Measurements from ENCODE around the gene DAPL1.

Gene DAPL1

GRCh38 chr2:158815658-158816057 is 20.5 kb downstream of the DAPL1 start:
- no peak for TF ChIP-seq LEF1 (IDR thresholded peaks at IDR 0.05; ENCODE audit: borderline replicate concordance)
- no peak for TF ChIP-seq TARDBP (IDR thresholded peaks at IDR 0.05)
- no peak for TF ChIP-seq SP1 (IDR thresholded peaks at IDR 0.05)
- no peak for TF ChIP-seq FOXA1 (IDR thresholded peaks at IDR 0.05)
- no peak for TF ChIP-seq FOXK2 (IDR thresholded peaks at IDR 0.05)
- TF ChIP-seq FOXM1 (IDR thresholded peaks at IDR 0.05; ENCODE audit: borderline replicate concordance): no peak
- no peak for TF ChIP-seq ELF4 (IDR thresholded peaks at IDR 0.05)
- no peak for TF ChIP-seq PKNOX1 (IDR thresholded peaks at IDR 0.05)
- no peak for TF ChIP-seq SUZ12 (IDR thresholded peaks at IDR 0.05)
- ChIA-PET CTCF (no interaction called here), POLR2A (no interaction called here)
- DNase-seq (ENCODE audit: extremely low spot score): no peak

GRCh38 chr2:158817588-158817987 is 22.5 kb downstream of the DAPL1 start:
- no peak for TF ChIP-seq SP1 (IDR thresholded peaks at IDR 0.05)
- TF ChIP-seq PKNOX1 (IDR thresholded peaks at IDR 0.05): no peak
- no peak for TF ChIP-seq TARDBP (IDR thresholded peaks at IDR 0.05)
- TF ChIP-seq ZNF384 (IDR thresholded peaks at IDR 0.05): no peak
- TF ChIP-seq NFRKB (IDR thresholded peaks at IDR 0.05): no peak
- no peak for TF ChIP-seq ELF4 (IDR thresholded peaks at IDR 0.05)
- TF ChIP-seq FOXM1 (IDR thresholded peaks at IDR 0.05; ENCODE audit: borderline replicate concordance): no peak
- no peak for TF ChIP-seq LEF1 (IDR thresholded peaks at IDR 0.05; ENCODE audit: borderline replicate concordance)
- TF ChIP-seq BHLHE40 (IDR thresholded peaks at IDR 0.05; ENCODE audit: borderline replicate concordance): no peak
- TF ChIP-seq ARNT (IDR thresholded peaks at IDR 0.05): no peak
- no peak for TF ChIP-seq FOXK2 (IDR thresholded peaks at IDR 0.05)
- no peak for TF ChIP-seq HDGF (IDR thresholded peaks at IDR 0.05; ENCODE audit: borderline replicate concordance)
- TF ChIP-seq FOXA1 (IDR thresholded peaks at IDR 0.05): no peak
- TF ChIP-seq SUZ12 (IDR thresholded peaks at IDR 0.05): no peak
- no peak for TF ChIP-seq CTBP1 (IDR thresholded peaks at IDR 0.05; ENCODE audit: borderline replicate concordance)
- TF ChIP-seq L3MBTL2 (conservative IDR thresholded peaks at IDR 0.05): no peak
- POLR2A ChIA-PET: no interaction called here
- CTCF ChIA-PET: no interaction called here
- no peak for DNase-seq (ENCODE audit: extremely low spot score)

DNA sequence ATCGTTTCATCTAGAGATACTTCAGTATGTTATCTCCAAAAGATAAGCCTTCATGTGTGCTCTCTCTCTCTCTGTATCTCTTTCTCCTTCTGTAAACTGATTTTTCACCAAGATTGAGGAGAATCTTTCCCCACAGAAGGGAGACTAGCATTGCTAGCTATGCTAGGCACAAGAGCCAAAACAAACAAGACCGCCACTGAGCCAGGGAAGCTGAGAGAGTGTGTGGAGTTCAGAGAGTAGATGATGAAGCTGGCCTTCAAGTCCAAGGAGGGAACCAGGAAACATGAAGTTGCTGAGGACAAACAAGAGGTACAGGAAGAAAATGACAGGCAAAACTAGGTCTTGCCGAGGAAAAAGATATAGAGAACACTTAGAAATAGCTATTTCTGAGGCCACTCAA is 23.4 kb downstream of the DAPL1 start:
- ChIA-PET CTCF (interaction anchor here (0.7 kb wide), 1 partner anchor 1718 kb away, joined by 3 read pairs; no protein-coding TSS in a partner anchor), POLR2A (no interaction called here)
- TF ChIP-seq ELF4 (IDR thresholded peaks at IDR 0.05): no peak
- DNase-seq (ENCODE audit: extremely low spot score): no peak

- CTCF ChIA-PET: no interaction called here
Observed at GRCh38 chr2:158822193-158822592, 27.1 kb downstream of the DAPL1 start.

DNA sequence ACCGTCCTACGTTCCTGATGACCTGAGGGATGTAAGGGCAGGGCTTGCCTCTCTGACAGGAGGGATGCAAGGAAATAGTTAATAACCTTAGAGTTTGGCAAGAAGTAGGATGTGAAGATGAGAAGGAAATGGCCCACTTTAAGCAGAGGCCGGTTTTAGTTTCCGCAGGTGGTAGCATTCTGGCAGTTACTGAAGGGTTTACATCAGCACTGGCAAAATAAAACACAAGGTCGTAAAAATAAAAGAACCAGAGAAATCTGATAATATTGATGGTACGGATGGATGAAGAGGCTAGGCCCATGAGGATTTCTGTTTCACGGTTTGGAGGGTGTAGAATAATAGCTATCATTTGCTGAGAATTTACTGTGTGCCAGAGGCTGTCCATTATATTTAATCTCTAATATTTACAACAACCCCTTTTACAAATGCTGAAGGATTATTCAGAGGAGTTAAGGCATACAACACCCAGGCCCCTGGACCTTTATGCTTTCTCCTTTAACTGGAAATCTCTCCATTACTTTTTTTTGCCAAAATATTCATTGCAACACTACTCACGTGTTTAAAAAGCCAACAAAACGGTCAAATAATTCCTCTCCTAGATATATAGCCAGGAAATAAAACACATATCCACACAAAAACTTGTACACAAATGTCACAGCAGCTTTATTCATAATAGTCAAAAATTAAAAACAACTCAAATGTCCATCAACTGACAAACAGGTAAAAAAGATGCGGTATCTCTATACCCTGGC is 28.5 kb downstream of the DAPL1 start:
- no peak for DNase-seq (ENCODE audit: extremely low spot score)
- no peak for TF ChIP-seq FOXK2 (IDR thresholded peaks at IDR 0.05)
- no peak for TF ChIP-seq SUZ12 (IDR thresholded peaks at IDR 0.05)
- CTCF ChIA-PET: no interaction called here
- POLR2A ChIA-PET: no interaction called here

More at GRCh38 chr2:158822193-158822592, 27.1 kb downstream of the DAPL1 start:
- DNase-seq (ENCODE audit: extremely low spot score): no peak
- POLR2A ChIA-PET: no interaction called here
- TF ChIP-seq FOXM1 (IDR thresholded peaks at IDR 0.05; ENCODE audit: borderline replicate concordance) (no peak), PKNOX1 (IDR thresholded peaks at IDR 0.05) (no peak), HDGF (IDR thresholded peaks at IDR 0.05; ENCODE audit: borderline replicate concordance) (no peak), L3MBTL2 (conservative IDR thresholded peaks at IDR 0.05) (no peak), FOXA1 (IDR thresholded peaks at IDR 0.05) (no peak), ARNT (IDR thresholded peaks at IDR 0.05) (no peak), BHLHE40 (IDR thresholded peaks at IDR 0.05; ENCODE audit: borderline replicate concordance) (no peak), SUZ12 (IDR thresholded peaks at IDR 0.05) (no peak), CTBP1 (IDR thresholded peaks at IDR 0.05; ENCODE audit: borderline replicate concordance) (no peak), ZNF384 (IDR thresholded peaks at IDR 0.05) (no peak), FOXK2 (IDR thresholded peaks at IDR 0.05) (no peak), SP1 (IDR thresholded peaks at IDR 0.05) (no peak)

DNA sequence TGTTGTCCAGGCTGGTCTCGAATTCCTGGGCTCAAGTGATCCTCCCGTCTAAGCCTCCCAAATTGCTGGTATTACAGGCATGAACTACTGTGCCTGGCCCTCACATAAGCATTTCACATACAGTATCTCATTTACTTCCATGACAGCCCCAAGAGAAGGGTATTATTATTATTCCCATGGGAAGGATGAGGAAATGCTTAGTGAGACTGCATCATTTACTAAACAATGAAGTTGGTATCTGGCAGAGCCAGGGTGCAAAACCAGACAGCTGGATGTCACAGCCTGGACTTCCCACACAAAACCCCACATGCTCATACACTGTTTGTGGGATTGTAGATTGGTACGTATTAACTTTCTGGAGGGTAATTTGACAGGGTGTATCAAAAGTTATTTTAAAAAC is 29.9 kb downstream of the DAPL1 start:
- ChIA-PET CTCF (no interaction called here), POLR2A (no interaction called here)
- DNase-seq (ENCODE audit: extremely low spot score): no peak
- TF ChIP-seq ARNT (IDR thresholded peaks at IDR 0.05) (no peak), FOXM1 (IDR thresholded peaks at IDR 0.05; ENCODE audit: borderline replicate concordance) (no peak), FOXA1 (IDR thresholded peaks at IDR 0.05) (no peak), BHLHE40 (IDR thresholded peaks at IDR 0.05; ENCODE audit: borderline replicate concordance) (no peak), ZNF384 (IDR thresholded peaks at IDR 0.05) (no peak), PKNOX1 (IDR thresholded peaks at IDR 0.05) (no peak), FOXK2 (IDR thresholded peaks at IDR 0.05) (no peak), CTBP1 (IDR thresholded peaks at IDR 0.05; ENCODE audit: borderline replicate concordance) (no peak), HDGF (IDR thresholded peaks at IDR 0.05; ENCODE audit: borderline replicate concordance) (no peak), ELF4 (IDR thresholded peaks at IDR 0.05) (no peak), SP1 (IDR thresholded peaks at IDR 0.05) (no peak), NFRKB (IDR thresholded peaks at IDR 0.05) (no peak), SUZ12 (IDR thresholded peaks at IDR 0.05) (no peak)

Data from HEK293T (cell line).